T47D (cell line): ENCODE data around the gene SLIT3.
"Not testable (repeated sequence)": the region's sequence is repeated elsewhere in the genome, so short reads cannot be mapped to it uniquely, and the experiment has no call there.

Source experiments
- DNase-seq, 2 experiments: peaks; one replicate each; pipeline versions ENCODE4 v3.0.0 to v3.0.0-alpha.2; 2011 to 2012; ENCODE audit warnings: low read depth in 1 of 2, low spot score in 1 of 2
- JUND ChIP-seq: IDR thresholded peaks from 2 replicates; pipeline ENCODE4 v1.6.1; 2012; ENCODE audit warnings: low read depth
- in situ Hi-C: cut with HindIII; loops from 2 replicates; pipeline ENCODE4 v1.10.0; 2016; ENCODE audit warnings: low sequenced_read_pairs, low pct_unique_long_range_greater_than_20kb

Gene SLIT3

DNA sequence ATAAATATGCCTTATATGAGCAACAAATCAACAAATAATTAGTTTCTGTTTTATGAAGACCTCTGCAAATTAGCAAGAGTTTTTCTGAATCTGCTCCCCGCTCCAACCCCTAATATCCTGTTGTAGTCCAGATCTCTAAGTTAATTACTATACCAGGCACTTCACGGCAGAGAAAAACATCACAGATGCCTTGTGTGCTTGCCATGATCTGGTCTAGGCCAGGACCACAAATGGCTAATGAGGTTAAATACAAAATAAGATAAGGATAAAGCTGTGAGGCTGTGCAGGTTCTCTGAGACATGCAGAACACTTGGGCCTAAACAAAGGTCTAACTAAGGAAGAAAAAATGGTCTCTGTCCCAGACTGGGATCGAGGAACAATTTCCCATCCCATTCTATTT lies 150.8 kb downstream of the SLIT3 start:
- TF ChIP-seq JUND: no peak
- in situ Hi-C loops: no loop called here
- no peak for DNase-seq

DNA sequence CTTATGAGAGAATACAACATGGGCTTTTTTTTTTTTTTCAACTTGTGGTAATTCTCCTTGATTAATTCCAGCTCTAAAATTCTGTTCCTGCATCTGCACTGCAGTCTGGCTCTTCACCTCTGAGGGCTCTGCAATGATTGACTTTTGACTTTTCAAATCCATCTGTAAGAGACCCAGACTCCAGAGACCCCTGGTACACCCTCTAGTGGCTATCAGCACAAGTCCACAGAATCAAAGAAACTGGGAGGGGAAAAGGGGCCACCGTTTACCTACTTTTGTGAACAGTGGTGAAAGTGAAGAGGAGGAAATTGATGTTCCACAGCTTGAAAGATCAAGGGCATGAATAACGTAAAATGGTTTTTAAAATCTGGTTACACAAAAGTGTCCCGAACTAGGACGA lies 151.6 kb downstream of the SLIT3 start:
- TF ChIP-seq JUND: no peak
- no peak for DNase-seq
- in situ Hi-C loops: no loop called here

DNA sequence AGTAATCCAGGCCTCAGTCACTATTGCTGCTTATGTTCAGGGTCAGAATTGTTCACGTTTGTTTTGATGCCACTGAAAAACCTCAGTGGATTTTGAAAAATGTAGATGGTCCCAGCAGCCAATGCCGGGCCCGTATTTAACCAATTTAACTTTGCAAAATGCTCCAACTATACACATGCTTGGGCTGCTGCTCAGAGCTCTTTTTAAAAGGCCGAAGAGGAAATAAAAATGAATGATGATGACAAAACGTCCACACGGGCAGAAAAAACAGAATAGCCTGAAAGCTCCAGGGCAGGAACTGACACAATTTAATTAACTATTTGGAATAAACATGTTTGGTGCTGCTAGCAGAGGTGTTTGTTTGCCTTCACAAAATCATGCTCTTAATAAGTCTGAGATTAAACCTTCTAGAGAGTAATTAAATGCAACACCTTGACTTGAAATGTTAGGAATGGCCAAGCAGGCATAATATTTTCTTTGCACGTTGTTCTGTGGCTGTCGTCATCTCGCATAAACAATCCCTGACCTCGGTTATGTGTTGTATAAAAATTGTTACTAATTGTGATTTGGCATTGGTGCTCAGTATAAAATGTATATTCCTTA lies 152.7 kb downstream of the SLIT3 start:
- in situ Hi-C loops: no loop called here
- no peak for TF ChIP-seq JUND
- DNase-seq: no peak

DNA sequence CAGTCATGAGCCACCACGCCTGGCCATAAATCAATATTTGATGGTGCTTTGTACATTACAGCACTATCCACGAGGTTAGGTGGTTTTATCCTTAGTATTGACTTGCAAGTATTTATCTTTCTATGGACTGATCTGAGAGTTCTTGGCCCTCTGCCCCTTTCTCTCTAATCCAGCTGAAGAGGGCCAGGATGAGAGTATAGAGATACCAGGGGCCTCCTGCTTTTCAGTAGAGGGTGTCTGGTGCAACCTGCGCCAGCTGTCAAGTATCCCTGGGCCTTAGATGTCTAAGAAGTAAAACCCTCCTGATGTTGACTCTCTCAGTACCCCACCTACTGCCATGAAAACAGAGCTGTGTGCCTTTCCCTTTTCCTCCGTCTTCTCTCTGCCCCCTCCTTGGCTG lies 153.4 kb downstream of the SLIT3 start:
- in situ Hi-C loops: no loop called here

DNA sequence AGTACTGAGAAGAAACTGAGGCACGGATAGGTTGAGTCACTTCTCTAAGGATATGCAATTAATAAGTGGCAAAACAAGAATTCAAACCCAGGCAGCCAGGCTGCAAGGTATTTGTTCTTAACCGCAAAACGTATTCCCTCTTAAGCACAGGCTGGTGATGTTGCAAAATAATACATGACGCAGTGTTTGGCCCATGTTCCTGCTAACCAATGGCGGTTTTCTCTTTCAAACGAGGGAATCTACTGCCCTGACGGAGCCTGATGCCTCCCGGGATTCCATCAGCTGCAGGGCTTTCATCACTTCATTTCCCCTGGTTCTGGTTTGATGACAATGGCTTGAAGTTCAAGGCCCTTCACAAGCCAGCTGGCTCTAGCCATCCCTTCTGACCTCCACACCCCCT lies 154.8 kb downstream of the SLIT3 start:
- peak in 1 of 2 experiments; percentile 27 for DNase-seq
- TF ChIP-seq JUND: no peak
- in situ Hi-C loops: no loop called here

More for the DNA sequence above, 153.4 kb downstream of the SLIT3 start:
- DNase-seq: no peak
- no peak for TF ChIP-seq JUND

DNA sequence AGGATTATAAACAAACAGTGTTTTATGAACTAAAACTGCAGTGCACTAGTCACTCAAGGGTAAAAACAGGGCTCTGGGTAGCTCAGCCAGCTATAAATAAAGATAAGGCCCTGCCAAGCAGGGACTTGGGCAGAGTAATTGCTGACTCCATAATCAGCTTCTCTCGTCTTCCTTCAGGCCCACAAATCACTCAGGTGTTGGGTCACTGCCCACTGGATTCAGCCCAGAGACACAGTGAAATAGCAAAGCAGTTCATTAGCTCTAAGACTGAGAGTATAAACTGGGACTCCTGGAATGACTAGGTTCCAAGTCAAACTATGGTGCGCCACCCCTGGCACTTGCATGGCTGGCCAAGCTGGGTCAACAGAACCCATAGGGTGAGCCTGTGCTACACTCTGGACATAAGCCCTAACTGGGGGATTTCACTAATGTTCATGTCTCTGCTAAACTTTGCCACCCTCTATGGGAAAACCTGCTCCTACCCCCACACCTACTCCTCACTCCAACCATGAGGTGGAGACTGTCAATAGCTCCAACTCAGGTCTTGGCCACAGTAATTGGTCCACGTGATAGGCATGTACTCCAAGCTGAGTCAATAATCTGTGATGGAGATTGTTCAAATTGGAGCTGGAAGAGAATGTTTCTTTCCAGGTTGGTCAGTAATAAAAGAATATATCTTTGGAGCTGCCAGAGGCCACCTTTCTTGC lies 158.5 kb downstream of the SLIT3 start:
- no peak for TF ChIP-seq JUND
- in situ Hi-C loops: no loop called here
- no peak for DNase-seq

DNA sequence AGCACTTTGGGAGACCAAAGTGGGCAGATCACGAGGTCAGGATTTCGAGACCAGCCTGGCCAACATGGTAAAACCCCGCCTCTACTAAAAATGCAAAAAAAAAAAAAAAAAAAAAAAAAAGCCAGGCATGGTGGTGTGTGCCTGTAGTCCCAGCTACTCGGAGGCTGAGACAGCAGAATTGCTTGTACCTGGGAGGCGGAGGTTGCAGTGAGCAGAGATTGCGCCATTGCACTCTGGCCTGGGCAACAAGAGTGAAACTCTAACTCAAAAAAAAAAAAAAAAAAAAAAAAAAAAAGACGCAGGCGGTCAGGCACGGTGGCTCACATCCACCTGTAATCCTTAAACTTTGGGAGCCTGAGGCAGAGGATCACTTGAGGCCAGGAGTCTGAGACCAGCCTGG lies 160.7 kb downstream of the SLIT3 start:
- DNase-seq, in situ Hi-C loops: not testable (repeated sequence)

DNA sequence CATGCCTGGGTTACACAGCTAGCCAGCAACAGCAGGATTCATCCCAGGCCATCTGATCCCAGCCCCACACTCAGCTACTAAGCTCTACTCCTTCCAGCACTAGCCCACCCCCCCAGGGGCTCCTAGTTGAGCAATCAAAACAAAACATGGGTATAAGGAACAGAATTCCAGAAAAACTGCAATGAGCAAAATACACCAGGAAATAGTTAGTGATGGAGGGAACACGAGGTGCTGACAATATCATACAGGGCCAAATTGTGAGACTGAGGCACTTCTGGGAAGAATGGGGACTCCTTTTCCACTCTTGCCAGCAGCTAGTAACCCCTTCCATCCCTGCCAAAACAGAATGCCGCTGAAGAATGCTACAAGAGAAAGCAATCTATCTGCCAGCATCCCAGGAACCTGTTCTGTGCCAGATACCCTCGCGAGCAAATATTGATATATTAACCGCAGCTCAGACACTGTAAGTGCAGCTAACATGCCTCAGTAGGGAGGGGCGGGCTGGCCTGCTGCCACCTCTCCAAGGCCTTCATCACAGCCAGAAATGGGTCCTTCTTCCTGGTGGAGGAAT lies 161.4 kb downstream of the SLIT3 start:
- DNase-seq: peak in 1 of 2 experiments; percentile 30
- TF ChIP-seq JUND: no peak
- in situ Hi-C loops: no loop called here

DNA sequence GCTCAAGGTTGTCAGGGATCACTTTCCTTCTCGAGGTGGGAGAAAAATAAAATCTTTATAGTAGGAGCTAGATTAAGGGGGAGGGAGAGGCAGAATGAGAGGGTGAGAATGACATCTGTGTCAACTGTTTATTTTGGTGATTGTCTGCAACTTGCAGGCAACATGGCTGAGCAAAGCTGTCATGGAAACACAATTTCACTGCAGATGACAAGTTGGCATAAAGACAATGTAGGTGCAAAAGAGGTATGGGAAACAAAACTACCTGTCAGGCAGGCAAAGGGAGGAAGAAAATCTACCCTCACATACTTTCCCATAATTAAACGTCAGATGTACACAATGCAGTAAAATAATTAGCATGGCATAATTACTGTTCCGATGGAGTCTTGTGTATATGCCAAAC lies 167.4 kb downstream of the SLIT3 start:
- no peak for DNase-seq
- no peak for TF ChIP-seq JUND
- in situ Hi-C loops: no loop called here

DNA sequence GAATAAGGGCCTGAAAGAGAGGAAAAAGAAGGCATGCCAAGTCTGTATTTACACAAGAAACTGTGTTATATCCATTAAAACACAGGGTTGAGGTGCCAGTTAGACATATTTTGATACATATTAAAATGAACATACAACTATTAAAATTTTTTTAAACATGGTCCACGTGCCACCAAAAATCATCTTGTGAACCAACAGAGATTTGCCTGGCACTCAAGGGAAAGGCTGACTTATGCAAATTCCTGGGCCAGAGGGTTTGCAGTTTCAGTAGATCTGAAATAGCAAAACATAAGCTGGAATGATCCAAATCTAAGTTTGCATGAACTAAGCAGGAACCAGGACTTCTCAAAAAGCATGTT lies 168.7 kb downstream of the SLIT3 start:
- TF ChIP-seq JUND: no peak
- DNase-seq: no peak
- in situ Hi-C loops: no loop called here

DNA sequence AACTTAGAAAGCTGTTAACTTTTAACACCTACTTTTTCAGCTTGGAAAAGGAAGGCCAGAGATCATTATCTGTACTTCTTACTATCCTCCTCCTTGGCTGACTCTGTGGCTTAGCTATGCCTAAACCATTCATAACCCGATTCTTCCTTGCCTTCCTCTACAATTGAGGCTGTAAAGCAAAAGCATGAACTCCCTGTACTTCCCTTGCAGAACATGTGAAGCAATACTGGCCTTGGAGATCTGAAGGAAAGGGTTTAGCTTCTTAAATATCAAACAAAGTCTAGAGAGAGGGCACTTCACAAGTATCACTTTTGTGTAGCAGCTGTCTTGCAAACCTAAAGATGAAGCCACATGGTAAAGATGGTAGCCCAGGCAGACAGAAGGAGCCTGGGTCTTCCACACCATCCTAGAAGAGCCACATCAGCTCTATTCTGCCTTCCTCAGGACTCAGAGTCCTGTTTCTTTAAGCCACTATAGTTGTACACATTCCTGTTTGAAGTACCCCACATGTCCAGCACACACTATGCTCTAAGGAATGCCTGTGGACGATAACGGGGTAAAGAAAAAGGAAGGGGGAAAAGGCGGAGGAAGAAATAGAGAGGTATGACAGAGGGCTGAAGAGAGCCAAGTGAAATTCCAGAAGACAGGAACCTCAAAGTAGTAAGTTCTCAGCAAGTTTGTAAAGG lies 169.2 kb downstream of the SLIT3 start:
- TF ChIP-seq JUND: no peak
- in situ Hi-C loops: no loop called here
- DNase-seq: no peak

DNA sequence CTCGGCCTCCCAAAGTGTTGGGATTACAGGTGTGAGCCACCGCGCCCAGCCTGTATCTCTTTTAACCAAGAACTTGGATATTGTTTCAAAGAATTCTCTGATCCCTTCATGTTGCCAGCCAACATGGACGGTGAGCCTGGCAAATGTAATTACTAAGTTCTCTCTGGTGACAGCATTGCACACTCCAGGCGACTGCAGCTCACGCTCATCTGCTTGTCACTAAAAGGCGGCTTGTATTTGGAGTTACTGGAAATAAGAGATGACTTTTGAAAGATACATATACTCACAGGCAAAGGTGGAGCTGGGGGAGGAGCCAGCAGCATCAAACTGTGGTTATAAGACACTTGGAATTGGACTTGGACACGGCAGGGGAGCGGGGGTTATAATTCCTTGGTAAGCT lies 172.3 kb downstream of the SLIT3 start:
- DNase-seq: no peak
- in situ Hi-C loops: no loop called here
- no peak for TF ChIP-seq JUND

DNA sequence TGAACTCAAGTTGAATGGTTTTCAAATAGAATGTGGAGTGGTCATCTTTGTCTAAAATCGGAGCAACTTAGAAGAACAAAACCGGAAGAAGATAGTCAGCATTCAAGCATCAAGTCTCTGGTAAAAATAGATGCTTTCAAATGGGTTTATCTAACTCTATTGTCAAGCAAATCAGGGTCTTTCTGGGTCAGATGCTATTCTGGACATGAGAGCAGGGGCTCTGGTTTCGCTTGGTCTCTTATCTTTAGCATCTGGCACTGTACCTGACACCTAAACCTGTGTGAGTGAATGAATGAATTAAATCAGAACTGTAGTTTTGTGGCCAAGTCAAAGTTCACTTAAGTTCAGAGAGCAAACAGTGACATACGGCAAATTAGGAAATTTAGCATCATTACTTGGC lies 173.5 kb downstream of the SLIT3 start:
- no peak for DNase-seq
- in situ Hi-C loops: no loop called here
- no peak for TF ChIP-seq JUND
